ENCODE measurements around the gene AFAP1L2. TPM values are rescaled to one million over a fixed set of nuclear protein-coding genes. Genes with fewer than 3 reads are reported as not detected.

Gene AFAP1L2
- polyA plus RNA-seq, 1 experiment: 0.07 TPM

- TF ChIP-seq CTCF (IDR thresholded peaks at IDR 0.05; ENCODE audit: low read depth, low read length): no peak
- ChIA-PET CTCF (no interaction called here), POLR2A (no interaction called here)
- no peak overlapping the region for H3K27ac ChIP-seq (ENCODE audit: low read depth, low read length)
- DNase-seq (ENCODE audit: low read depth, low spot score): no peak
- peaks cover 62% of the 10 kb centered on the region for H3K27me3 ChIP-seq (ENCODE audit: control insufficient read depth, insufficient read depth, low read length)
- no peak overlapping the region for H3K4me3 ChIP-seq (ENCODE audit: low read depth, low read length)
- H3K9me3 ChIP-seq (ENCODE audit: control insufficient read depth, insufficient read depth, low read length): no peaks in the 10 kb centered on the region; the same call in 1 of the 2 replicates
Measured at GRCh38 chr10:114405011-114405350, 679 bp upstream of the AFAP1L2 start.

GRCh38 chr10:114403541-114404161, 651 bp downstream of the AFAP1L2 start:
- Histone ChIP-seq H3K9me3 (ENCODE audit: control insufficient read depth, insufficient read depth, low read length) (no peaks in the 10 kb centered on the region; the same call in 1 of the 2 replicates), H3K27me3 (ENCODE audit: control insufficient read depth, insufficient read depth, low read length) (peaks cover 61% of the 10 kb centered on the region), H3K4me3 (ENCODE audit: low read depth, low read length) (no peak overlapping the region), H3K27ac (ENCODE audit: low read depth, low read length) (no peak overlapping the region)
- POLR2A ChIA-PET: no interaction called here
- DNase-seq (ENCODE audit: low read depth, low spot score): no peak
- CTCF ChIA-PET: interaction anchor here (0.6 to 1.7 kb wide), 2 partner anchors 99 to 453 kb away, joined by 3 to 7 read pairs; no protein-coding TSS in a partner anchor
- TF ChIP-seq CTCF (IDR thresholded peaks at IDR 0.05; ENCODE audit: low read depth, low read length): 0 out of 2 replicates have a peak, but pooled peaks have one; percentile 2

- TF ChIP-seq CTCF (IDR thresholded peaks at IDR 0.05; ENCODE audit: low read depth, low read length): no peak
- CTCF ChIA-PET: interaction anchor here (0.6 to 1.7 kb wide), 3 partner anchors 18 to 452 kb away, joined by 3 to 7 read pairs (median 3); no protein-coding TSS in a partner anchor
- POLR2A ChIA-PET: no interaction called here
- no peaks in the 10 kb centered on the region; the same call in 1 of the 2 replicates for H3K9me3 ChIP-seq (ENCODE audit: control insufficient read depth, insufficient read depth, low read length)
- no peak for DNase-seq (ENCODE audit: low read depth, low spot score)
- no peak overlapping the region for H3K27ac ChIP-seq (ENCODE audit: low read depth, low read length)
- H3K27me3 ChIP-seq (ENCODE audit: control insufficient read depth, insufficient read depth, low read length): peaks cover 66% of the 10 kb centered on the region
- H3K4me3 ChIP-seq (ENCODE audit: low read depth, low read length): no peak overlapping the region
Measured at GRCh38 chr10:114402871-114403540, 1.3 kb downstream of the AFAP1L2 start.

GRCh38 chr10:114402233-114402632, 2.1 kb downstream of the AFAP1L2 start:
- no peak overlapping the region for H3K4me3 ChIP-seq (ENCODE audit: low read depth, low read length)
- ChIA-PET CTCF (interaction anchor here (0.8 to 1.7 kb wide), 2 partner anchors 17 to 98 kb away, joined by 3 to 7 read pairs; no protein-coding TSS in a partner anchor), POLR2A (no interaction called here)
- no peak overlapping the region for H3K27ac ChIP-seq (ENCODE audit: low read depth, low read length)
- DNase-seq (ENCODE audit: low read depth, low spot score): no peak
- TF ChIP-seq CTCF (IDR thresholded peaks at IDR 0.05; ENCODE audit: low read depth, low read length): no peak
- H3K9me3 ChIP-seq (ENCODE audit: control insufficient read depth, insufficient read depth, low read length): no peaks in the 10 kb centered on the region; the same call in 1 of the 2 replicates
- H3K27me3 ChIP-seq (ENCODE audit: control insufficient read depth, insufficient read depth, low read length): peaks cover 65% of the 10 kb centered on the region

GRCh38 chr10:114401195-114401791, 3.0 kb downstream of the AFAP1L2 start:
- Histone ChIP-seq H3K9me3 (ENCODE audit: control insufficient read depth, insufficient read depth, low read length) (no peaks in the 10 kb centered on the region; the same call in 1 of the 2 replicates), H3K27me3 (ENCODE audit: control insufficient read depth, insufficient read depth, low read length) (peaks cover 65% of the 10 kb centered on the region), H3K27ac (ENCODE audit: low read depth, low read length) (peak overlapping the region; percentile 3), H3K4me3 (ENCODE audit: low read depth, low read length) (no peak overlapping the region)
- no peak for TF ChIP-seq CTCF (IDR thresholded peaks at IDR 0.05; ENCODE audit: low read depth, low read length)
- ChIA-PET CTCF (no interaction called here), POLR2A (no interaction called here)
- no peak for DNase-seq (ENCODE audit: low read depth, low spot score)

All from AG04450 (cell line).